HG02610 (cell line): ENCODE data around the gene CACNA1G.

Experiments
- ATAC-seq: cut with Tn5 transposase; IDR thresholded peaks from one replicate; pipeline ENCODE4 v1.9.1; 2021; ENCODE audit warnings: mild to moderate bottlenecking, moderate library complexity; ENCODE audit not compliant: unreplicated experiment

CACNA1G gene

DNA sequence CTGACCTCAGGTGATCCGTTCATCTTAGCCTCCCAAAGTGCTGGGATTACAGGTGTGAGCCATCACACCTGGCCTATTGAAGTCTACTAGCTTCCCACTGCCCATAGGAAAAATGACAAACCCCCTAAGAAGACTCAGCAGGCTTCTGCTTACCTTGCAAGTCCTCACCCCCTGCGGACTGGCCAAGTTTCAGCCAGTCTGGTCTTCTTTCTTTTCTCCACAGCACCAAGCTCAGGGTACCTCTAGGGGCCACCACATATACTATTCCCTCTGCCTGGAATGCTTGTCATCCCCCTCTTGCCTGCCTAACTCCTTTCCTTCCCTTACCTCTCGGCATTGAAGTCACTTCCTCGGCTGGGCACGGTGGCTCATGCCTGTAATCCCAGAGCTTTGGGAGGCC is 105.3 kb downstream of the CACNA1G start:
- no peak for ATAC-seq

DNA sequence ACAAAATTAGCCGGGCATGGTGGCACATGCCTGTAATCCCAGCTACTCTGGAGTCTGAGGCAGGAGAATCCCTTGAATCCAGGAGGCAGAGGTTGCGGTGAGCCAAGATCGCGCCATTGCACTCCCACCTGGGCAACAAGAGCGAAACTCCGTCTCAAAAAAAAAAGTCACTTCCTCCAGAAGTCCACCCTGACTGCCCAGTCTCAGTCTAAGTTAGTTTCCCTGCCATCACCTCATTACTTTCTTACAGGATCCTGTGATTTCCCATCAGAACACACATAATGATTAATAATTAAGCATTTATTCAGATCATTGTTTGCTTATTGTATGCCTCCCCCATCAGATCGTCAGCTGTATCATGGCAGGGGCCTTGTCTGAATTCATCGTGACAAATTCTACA is 105.8 kb downstream of the CACNA1G start:
- ATAC-seq: no peak

DNA sequence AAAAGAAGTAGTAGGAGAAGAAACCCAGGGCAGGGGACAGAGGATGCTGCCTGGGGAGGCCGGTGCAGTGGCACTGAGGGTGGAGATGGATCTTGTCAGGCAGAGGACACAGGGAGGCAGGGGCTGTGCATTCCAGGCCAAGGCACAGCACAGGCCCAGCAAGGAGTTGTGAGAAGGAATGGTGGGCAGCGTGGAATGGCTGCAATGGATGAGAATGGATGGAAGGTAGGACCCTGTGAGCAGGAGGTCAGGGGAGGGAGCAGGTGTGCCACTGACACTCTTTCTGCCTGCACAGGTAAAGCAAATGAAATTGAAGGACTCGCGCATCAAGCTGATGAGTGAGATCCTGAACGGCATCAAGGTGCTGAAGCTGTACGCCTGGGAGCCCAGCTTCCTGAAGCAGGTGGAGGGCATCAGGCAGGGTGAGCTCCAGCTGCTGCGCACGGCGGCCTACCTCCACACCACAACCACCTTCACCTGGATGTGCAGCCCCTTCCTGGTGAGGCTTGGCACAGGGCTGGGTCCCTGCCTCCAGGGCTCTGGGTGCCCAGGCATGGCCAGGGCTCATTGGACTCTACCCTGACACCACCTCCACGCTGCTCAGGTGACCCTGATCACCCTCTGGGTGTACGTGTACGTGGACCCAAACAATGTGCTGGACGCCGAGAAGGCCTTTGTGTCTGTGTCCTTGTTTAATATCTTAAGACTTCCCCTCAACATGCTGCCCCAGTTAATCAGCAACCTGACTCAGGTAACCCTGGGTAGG is 106.9 kb downstream of the CACNA1G start:
- no peak for ATAC-seq

DNA sequence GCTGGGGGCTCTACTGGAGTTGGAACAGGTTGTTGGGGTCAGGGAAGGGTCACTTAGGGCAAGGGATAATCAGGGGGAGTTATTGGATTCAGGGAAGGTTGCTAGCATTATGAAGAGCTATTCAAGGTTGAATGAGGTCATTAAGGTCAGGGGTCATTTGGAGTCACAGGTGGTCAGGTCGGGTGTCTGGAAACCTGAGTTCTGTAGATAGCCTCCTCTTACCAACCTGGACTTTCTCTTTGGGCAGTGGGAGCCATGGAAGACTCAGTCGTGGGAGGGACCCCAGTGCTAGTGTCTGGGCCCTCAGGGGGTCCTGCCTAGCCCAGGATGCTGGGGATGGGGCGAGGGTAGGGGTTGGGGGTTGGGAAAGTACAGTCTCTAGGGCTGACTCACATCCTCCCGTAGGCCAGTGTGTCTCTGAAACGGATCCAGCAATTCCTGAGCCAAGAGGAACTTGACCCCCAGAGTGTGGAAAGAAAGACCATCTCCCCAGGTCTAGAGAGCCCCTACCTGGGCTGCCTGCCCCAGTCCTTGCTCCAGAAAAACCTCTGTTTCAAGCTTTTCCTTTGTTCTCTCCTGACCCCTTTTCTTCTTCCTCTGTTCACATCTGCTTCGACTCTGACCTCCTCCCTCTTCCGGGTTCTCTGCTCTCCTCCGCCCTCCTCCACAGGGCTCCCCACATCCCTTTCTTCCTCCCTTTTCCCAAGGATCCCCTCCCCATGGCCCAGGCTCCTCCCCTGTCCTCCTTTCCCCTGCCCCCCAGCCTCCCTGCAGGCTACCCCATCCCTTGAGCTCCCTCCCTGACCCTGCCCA is 107.7 kb downstream of the CACNA1G start:
- no peak for ATAC-seq

DNA sequence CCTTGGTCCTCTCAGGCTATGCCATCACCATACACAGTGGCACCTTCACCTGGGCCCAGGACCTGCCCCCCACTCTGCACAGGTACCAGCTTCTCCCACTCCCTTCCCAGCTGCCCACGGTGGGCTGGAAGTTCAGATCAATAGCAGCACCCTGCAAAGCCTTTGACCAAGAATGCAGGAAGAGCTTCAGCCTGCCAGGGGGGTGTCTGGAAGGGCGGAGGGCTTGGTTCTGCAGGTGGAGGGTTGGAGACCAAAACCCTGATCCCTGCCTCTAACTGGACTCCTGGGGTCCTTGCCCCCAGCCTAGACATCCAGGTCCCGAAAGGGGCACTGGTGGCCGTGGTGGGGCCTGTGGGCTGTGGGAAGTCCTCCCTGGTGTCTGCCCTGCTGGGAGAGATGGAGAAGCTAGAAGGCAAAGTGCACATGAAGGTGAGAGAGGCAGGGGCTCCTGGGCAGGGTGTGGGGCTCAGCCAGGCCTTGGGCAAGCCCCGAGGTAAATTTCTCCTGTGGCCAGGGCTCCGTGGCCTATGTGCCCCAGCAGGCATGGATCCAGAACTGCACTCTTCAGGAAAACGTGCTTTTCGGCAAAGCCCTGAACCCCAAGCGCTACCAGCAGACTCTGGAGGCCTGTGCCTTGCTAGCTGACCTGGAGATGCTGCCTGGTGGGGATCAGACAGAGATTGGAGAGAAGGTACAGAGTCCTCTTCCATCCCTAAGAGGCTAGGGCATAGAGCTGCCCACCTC is 108.5 kb downstream of the CACNA1G start:
- ATAC-seq: no peak

DNA sequence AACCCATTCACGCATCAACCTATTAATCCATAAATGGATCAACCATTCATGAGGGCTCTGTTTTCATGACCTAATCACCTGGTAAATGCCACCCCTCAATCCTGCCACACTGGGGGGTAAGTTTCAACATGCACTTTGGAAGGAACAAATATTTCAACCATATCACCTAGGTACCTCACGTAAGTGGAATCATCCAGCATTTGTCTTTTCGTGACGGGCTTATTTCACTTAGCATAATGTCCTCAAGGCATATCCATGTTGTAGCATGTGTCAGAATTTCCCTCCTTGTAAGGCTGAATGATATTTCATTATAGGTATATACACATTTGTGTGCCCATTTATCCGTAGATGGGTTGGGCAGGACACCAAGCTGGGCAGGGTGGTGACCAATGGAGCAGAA is 111.6 kb downstream of the CACNA1G start:
- no peak for ATAC-seq

DNA sequence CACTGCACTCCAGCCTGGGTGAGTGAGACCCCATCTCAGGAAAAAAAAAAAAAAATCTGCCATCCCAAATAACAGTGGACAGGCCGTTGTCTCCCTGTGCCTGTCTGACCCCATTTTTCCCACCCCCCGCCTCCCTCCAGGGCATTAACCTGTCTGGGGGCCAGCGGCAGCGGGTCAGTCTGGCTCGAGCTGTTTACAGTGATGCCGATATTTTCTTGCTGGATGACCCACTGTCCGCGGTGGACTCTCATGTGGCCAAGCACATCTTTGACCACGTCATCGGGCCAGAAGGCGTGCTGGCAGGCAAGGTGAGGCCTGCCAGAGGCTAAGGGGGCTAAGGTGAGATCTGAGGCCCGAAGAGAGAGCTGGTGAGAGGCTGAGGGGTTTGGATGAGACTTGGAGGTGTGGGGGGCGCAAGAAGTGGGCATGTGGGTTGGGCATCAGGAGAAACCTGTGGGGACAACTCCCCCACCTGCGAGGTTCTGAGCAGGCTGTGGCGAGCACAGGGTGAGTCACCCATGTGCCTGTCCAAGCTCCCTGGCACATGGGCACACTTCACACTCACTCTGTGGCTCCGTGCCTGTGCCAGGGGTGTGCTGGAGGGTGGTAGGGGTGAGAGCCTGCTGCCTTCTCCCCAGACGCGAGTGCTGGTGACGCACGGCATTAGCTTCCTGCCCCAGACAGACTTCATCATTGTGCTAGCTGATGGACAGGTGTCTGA is 112.5 kb downstream of the CACNA1G start:
- ATAC-seq: no peak

DNA sequence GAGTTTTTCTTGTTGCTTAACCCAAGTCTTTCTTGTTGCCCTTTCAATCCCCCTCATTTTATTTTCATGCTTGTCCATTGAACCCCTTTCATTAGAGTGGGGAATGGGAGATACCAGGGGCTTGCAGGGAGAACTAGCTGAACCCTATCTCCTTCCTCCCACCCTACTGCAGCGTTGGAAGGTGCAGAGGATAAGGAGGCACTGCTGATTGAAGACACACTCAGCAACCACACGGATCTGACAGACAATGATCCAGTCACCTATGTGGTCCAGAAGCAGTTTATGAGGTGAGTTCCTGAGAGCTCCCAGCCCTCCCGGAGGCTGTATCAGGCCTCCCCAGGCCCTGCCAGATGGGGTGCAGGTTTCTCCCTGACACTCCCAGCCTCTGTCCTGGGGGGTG is 114.7 kb downstream of the CACNA1G start:
- no peak for ATAC-seq

DNA sequence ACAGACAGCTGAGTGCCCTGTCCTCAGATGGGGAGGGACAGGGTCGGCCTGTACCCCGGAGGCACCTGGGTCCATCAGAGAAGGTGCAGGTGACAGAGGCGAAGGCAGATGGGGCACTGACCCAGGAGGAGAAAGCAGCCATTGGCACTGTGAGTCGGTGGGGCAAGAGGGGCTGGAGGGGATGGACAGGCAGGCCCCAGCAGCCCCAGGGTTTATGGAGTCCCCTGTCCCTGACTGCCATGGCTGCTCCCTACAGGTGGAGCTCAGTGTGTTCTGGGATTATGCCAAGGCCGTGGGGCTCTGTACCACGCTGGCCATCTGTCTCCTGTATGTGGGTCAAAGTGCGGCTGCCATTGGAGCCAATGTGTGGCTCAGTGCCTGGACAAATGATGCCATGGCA is 115.1 kb downstream of the CACNA1G start:
- no peak for ATAC-seq

DNA sequence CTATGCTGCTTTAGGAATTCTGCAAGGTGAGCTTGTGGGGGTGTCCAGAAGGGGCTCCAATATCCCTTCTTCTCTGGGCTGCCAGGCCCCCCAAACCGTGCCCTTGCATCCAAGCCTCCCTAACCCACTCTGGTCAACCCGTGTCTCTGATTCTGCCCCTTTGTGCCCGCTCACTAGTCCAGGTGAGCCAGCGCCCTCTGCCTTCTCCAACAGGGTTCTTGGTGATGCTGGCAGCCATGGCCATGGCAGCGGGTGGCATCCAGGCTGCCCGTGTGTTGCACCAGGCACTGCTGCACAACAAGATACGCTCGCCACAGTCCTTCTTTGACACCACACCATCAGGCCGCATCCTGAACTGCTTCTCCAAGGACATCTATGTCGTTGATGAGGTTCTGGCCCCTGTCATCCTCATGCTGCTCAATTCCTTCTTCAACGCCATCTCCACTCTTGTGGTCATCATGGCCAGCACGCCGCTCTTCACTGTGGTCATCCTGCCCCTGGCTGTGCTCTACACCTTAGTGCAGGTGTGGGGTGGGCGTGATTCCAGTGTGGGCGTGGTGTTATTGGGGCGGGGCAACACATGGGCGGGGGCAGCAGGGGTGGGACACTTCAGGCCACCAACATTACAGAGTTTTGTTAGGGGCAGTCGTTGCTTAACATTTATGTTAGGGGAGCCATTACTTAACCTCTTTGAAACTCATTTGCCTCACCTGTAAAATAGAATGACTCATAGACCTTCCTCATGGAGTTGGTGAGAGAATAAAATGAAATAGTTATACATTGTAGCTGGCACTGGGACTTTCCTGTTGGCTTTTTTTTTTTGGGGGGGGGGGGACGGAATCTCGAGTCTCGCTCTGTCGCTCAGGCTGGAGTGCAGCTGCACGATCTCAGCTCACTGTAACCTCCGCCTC is 115.8 kb downstream of the CACNA1G start:
- no peak for ATAC-seq
